HG03460 (cell line): ENCODE results near the gene CMTM4.
"Not testable (repeated sequence)": the region's sequence is repeated elsewhere in the genome, so short reads cannot be mapped to it uniquely, and the experiment has no call there.

Experiments
- ATAC-seq: cut with Tn5 transposase; IDR thresholded peaks from one replicate; pipeline ENCODE4 v1.9.1; 2021; ENCODE audit not compliant: unreplicated experiment

The CMTM4 gene

DNA sequence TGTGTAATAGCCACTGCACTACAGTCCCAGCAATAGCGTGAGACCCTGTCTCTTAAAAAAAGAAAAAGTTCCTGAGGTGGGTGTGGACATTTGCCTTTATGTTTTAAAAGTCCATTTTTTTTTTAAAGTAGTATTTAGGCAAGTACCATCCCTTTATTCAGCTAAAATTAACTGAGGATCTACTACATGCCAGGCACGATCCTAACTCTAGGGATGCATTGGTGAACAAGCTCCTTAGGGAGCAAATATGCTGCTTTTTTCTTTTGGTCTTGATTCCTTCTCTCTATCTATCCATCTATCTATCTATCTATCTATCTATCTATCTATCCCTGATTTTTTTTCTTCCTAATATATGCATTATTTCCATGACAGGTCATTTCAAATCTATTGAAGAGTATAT lies 47.4 kb downstream of the CMTM4 start:
- no peak for ATAC-seq

DNA sequence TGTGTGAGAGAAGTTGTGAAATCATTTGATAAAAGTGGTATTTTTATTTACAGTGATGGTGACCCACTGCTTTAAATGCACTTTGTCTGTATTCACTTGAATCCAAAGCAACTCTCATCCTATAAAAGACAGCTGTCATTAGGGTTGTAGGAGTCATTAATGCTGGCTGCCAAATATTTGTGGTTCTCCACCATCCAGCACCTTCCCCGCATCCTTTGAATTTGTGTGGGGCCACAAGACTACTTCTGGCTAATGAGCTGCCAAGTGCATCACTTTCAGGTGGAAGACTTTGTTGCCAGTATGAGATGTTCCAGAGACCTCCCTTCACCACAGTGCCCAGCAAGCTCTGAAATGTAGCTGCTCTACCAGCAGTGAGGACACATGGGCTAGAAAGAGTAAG lies 48.7 kb downstream of the CMTM4 start:
- ATAC-seq, result no peak

DNA sequence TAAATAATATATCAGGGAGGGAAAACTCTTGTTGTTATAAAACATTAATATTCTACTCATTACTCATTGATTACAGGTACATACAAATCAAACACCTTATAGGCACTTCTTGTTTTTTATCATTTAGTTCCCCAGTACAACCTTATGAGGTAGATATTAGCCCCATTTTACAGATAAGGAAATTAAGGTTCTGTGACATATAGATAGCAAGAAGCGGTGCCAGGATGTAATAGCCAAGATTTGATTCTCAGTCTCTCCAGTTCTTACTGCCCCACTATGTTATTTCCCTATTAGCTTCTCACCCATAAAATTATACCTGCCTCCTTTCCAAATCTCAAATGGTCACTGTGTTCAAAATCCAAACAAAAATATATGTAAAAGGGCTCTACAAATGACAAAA lies 55.2 kb downstream of the CMTM4 start:
- no peak for ATAC-seq

DNA sequence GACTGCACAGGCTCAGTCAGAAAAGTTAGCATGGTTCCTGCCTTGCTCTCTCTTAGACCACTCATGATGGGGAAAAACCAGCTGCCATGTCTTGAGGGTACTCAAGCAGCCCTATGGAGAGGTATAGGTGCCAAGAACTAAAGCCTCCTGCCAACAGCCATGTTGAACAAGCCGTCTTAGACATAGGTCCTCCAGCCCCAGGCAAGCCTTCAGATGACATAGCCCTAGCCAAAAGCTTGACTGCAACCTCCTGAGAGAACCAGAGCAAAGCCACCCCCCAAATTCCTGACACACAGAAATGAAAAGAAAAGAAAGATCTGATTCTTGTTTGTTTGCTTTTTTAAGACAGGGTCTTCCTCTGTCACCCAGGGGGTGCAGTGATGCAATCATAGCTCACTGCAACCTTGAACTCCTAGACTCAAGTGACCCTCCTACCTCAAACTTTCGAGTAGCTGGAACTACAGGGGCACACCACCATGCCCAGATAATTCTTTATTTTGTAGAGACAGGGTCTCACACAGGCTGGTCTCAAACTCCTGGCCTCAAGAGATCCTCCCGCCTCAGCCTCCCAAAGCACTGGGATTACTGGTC lies 55.7 kb downstream of the CMTM4 start:
- no peak for ATAC-seq

DNA sequence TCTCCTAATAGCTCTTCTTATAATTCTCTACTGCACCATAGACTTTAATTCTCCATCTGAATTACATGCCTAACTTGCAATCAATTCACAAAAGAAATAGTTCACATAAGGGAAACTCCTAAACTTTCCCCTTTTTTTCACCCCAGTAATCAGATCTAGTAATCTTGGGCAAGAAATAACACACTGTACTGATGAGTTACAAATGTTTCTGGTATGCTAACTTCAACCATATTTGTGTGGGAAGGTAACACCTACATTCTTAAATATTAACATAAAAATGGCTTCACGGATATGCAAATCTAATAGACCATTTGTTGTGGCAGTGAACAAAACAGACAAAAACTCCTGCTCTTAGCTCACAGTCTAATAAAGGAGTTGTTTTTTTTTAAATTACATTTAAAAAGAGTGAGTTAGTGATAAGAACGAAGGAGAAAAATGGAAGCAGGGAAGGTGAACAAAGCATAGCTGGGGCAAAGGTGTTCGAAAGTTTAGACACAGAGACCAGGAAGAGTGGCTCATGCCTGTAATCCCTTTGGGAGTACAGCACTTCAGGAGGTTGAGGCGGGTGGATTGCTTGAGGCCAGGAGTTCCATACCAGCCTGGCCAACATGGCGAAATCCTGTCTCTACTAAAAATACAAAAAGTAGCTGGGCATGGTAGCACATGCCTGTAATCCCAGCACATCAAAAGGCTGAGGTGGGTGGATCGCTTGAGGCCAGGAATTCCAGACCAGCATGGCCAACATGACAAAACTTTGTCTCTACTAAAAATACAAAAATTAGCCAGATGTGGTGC lies 57.3 kb downstream of the CMTM4 start:
- no peak for ATAC-seq

DNA sequence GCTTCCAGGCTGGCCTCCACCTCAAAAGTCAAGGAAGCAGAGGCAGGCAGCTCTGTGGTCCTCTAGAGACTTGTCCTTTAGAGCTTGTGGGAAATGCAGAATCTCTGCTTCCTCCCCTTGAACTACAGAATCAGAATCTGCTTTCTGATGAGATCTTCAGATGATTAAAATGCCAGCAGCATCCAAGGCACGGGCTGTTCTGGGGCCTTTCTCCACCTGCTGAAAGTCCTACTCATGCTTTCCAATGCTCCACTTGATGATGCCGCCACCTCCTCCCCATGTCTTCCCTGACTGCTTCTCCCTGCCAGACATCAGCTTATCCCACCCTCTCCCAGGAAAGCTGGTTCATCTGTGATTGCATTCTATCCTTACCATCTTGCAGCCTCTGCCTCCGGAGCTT lies 58.7 kb downstream of the CMTM4 start:
- no peak for ATAC-seq

DNA sequence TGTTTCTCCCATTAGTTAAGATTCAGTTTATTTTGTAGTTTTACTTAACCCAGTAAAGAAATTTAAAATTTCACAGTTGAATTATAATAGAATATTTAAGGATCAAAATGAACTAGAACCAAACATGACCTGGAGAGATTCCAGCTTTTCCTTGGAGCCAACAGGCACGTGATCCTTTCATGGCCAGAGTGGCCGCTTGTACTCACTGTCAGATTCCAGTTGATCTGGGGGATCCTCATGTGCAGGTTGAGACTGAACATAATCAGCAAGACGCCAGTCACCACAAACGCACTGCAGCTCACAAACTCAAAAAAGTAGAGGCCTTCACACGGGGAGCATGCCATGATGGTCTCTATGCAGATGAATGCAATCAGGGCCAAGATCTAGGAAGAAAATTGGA lies 60.3 kb downstream of the CMTM4 start:
- no peak for ATAC-seq

DNA sequence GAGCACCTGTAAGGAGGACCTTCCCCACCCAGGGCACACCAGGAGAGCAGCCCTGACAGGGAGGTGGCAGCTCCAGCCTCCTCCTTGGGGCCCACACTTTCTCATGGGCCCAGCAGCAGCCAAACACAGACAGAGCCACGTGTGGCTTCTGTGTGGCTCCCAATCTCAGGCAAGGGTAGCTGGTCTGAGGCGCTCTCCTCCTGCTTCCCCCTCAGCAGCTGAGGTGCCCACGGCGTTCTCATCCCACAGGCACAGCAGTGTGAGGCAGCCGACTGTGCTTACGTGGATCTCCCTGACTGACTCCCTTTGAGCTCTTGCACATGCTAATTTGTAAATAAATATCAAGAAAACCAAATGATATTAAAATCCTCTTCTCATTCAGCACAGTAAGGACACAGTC lies 61.1 kb downstream of the CMTM4 start:
- ATAC-seq, result no peak

DNA sequence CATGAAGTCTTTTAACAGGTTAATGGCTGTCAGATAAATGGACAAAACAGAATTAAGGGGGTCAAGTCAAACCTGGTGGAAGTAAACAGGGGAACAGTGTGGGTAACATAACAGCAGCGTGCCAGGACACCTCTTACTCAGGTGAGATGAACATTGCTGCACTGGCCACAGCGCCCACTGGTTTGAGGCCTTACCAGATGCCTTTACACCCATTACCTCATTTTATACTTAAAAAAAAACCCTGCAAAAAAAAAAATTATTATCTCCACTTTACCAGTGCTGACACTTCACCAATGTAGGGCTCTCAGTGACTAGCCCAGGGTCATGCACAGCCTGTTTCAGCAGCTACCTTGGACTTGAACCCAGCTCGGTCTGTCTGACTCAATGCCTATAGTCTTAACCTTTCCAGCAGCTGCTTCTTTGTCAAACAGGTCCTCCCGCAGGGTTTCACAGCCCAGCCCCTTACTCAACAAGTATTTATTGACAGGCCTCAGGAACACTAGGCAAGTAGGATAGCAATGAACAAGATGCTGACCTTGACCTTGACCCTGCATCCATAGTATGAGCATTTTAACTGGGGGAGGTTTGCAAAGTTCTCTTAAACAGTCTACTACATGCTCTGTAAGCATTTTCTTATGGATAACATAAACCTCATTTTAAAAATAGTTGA lies 61.9 kb downstream of the CMTM4 start:
- no peak for ATAC-seq

DNA sequence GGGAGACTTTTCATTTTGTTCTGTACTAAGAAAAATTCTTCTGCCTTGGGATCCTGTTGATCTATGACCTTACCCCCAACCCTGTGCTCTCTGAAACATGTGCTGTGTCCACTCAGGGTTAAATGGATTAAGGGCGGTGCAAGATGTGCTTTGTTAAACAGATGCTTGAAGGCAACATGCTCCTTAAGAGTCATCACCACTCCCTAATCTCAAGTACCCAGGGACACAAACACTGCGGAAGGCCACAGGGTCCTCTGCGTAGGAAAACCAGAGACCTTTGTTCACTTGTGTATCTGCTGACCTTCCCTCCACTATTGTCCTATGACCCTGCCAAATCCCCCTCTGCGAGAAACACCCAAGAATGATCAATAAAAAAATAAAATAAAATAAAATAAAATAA lies 65.0 kb downstream of the CMTM4 start:
- ATAC-seq, result not testable (repeated sequence)

DNA sequence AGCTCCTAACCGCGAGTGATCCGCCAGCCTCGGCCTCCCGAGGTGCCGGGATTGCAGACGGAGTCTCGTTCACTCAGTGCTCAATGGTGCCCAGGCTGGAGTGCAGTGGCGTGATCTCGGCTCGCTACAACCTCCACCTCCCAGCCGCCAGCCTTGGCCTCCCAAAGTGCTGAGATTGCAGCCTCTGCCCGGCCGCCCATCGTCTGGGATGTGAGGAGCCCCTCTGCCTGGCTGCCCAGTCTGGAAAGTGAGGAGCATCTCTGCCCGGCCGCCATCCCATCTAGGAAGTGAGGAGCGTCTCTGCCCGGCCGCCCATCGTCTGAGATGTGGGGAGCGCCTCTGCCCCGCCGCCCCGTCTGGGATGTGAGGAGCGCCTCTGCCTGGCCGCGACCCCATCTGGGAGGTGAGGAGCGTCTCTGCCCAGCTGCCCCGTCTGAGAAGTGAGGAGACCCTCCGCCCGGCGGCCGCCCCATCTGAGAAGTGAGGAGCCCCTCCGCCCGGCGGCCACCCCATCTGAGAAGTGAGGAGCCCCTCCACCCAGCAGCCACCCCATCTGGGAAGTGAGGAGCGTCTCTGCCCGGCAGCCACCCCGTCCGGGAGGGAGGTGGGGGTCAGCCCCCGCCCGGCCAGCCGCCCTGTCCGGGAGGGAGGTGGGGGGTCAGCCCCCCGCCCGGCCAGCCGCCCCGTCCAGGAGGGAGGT lies 65.8 kb downstream of the CMTM4 start:
- ATAC-seq, result not testable (repeated sequence)

DNA sequence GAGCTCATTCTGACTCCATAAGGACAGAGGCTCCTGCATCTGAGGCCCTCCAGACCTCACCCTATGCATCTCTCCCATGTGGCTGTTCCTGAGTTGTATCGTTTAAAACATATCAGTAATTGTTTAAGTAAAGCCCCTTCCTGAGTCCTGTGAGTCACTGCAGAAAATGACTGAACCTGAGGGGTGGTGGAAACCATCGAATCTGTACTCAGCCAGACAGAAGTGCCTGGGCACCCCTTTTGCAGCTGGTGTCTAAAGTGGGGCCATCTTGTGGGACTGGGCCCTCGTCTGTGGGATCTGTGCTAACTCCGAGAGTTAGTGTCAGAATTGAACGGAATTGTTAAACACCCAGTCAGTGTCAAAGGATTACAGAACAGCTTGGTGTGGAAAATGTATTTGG lies 66.7 kb downstream of the CMTM4 start:
- ATAC-seq, result no peak

DNA sequence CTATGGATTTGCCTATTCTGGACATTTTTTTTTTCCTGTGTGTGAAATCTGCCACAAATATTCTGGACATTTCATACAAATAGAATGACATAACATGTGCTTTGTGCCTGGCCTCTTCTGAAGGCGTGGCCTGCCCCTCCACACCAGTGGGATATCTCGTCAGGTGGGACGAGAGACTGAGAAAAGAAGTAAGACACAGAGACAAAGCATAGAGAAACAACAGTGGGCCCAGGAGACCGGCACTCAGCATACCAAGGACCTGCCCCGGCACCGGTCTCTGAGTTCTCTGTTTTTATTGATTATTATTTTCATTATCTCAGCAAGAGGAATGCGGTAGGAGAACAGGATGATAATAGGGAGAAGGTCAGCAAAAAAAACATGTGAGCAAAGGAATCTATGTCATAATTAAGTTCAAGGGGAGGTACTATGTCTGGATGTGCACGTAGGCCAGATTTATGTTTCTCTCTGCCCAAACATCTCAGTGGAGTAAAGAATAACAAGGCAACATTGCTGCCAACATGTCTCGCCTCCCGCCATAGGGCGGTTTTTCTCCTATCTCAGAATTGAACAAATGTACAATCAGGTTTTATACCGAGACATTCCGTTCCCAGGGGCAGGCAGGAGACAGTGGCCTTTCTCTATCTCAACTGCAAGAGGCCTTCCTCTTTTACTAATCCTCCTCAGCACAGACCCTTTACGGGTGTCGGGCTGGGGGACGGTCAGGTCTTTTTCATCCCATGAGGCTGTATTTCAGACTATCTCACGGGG lies 68.7 kb downstream of the CMTM4 start:
- ATAC-seq, result not testable (repeated sequence)

DNA sequence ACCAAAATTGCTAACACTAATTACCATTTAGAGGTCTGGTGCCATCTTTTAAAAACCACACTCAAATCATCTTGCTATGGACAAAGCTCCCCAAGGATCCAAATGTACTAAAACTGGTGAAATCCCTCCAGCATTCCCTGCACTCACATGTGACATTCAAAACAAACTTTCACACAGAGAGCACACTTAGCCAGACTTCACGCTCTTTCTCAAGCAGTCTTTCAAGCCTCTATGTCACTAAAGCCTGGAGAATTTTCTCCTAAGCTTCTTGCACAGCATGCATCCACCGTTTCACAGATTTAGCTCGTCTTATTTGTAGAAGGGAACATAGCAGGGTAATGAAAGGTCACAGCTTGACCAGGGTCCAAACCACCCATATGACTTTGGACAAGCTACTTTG lies 72.8 kb downstream of the CMTM4 start:
- ATAC-seq, result no peak

DNA sequence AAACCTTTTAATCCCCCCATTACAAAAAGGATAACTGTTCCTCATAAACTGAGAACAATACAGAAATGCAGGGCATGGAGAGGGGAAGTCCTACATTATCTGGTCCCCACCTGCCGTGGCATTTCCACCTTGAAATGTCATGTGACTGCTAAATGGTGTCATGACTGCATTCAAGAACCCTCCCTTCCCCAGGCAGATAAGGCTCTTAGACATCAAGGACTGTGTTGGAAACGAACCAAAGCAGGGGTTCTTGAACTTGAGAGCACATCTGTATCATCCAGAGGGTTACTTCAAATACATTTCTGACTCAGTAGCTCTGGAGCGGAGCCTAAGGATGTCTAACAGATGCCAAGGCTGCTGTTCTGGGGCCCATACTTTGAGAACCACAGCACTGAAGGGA lies 73.7 kb downstream of the CMTM4 start:
- no peak for ATAC-seq

DNA sequence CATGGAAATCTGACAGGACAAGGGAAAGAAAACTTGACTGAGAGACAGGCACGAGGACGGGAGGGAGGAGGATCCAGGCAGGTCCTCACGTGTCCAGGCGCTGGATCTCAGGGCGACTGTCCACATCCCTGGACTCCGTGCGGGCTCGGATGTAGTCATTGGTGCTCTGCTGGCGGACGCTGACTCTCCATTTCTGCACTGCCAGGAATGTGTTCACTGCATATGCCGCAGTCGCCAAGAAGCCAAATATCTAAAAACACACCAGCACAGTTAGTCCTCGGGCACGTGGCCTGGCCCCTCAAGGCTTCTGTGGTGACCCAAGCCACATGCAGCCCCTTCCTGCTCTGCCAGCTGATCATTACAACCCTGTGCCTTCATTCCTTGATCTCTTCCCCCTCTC lies 74.6 kb downstream of the CMTM4 start:
- ATAC-seq, result no peak

DNA sequence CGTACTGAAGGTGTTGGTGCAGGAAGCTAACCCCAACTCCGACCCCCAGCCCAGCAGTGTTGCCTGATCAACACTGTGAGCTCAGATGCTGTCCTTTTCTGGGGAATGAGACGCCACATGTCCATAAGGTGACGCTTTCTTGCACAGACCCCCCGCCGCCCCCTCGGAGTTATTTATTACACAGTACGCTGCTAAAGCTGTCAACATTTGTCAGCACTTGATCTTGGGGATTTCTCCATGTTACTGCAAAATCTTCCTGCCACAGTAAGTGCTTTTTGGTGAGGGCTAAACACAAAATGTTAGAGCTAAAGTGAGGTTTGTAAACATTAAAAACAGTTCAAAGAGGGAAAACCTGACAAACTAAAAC lies 76.1 kb downstream of the CMTM4 start:
- ATAC-seq, result no peak

DNA sequence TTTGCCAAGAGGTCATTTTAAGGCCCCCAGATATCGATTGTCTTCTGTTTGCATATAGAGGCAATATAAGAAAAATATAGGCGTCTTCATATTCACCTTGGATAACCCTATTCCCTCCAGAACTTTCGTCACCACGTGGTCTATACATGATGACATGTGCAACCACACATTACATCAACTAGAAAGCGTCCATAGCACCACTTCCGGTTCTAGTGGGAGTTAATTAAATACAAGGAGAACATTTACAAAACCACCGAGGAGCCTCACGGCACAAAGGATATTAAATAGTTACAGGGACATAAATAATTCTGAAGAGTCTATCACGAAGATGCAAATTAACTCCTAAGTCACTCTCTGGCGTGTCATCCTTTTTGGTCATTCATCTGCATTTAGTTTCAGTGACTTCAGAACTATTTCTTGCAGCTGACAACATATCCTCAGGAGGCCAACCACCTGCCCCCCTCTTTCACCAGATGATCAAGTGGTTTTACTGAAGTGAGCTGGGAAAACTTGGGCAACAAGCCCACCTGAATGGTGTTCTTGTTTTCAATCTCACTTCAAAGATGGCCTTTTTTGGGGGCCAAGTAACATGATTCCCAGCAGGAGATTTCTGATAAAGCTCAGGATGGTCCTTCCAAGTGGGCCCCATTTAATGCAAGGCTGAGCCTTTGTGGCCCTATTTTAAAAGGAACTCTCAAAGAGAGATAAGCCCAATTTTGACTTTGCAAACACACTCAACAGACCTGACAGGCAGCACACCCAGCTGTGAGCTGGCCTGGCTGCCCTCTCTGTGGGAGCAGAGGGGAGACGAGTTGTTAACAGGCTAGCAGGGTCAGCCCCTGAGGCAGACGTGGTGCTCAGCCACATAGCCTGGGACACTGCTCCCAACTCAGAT lies 76.8 kb downstream of the CMTM4 start:
- ATAC-seq, result no peak

DNA sequence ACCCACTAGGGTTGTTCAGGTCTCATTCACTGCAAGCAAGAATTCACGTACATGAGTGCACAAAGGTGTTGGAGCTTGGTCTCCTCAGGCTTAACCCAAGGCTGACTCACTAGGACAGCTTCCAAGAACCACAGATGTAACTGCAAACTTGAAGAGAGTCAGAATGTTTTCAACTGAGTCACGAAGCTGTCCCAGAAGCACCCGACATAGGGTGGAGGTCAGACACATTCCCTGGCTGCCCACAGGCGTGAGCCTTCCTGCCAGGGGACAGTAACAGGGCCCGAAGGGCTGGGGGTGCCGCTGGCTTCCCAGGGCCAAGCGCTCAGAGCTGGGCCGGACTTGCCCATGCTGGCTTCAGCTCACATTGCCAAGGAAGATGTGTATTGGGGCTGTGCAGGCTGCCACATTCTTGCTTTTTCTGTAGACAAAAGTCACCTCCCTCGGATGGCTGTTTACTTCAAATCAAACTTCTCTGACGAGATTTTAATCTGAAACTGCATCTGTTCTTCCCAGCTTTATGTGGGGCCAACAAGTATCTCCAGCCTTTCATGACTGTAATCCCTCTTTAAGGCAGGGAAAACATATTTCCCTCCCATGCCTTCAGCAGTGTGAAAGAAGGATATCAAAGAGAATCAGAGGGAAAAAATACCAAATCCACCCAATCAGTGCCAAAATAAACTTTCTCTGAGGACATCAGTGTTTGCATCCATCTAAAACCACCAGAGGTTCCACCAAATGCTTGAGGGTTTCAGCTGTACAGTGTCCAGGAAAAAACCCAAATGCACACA lies 77.8 kb downstream of the CMTM4 start:
- no peak for ATAC-seq
